ENCODE measurements around the gene CRYBB3. TPM values are rescaled to one million over a fixed set of nuclear protein-coding genes. Genes with fewer than 3 reads are reported as not detected.

CRYBB3 gene
- polyA plus RNA-seq (2012; ENCODE audit: insufficient read depth, insufficient read length), result not detected

GRCh38 chr22:25199731-25200520, at the start of gene CRYBB3:
TSS of gene CRYBB3 (plus strand) at chr22:25199858. CDS start at chr22:25201397, 1,539 bp downstream.
- no peak within 1 kb of the TSS for H3K4me3 ChIP-seq (ENCODE audit: low read length)
- DNase-seq (ENCODE audit: low read depth, low spot score), result no peak

GRCh38 chr22:25153961-25154666, 45.5 kb upstream of the CRYBB3 start:
- DNase-seq (ENCODE audit: low read depth, low spot score), result no peak
- H3K4me3 ChIP-seq (ENCODE audit: low read length), result no peak overlapping the region

GRCh38 chr22:25154667-25154999, 45.0 kb upstream of the CRYBB3 start:
- H3K4me3 ChIP-seq (ENCODE audit: low read length), result no peak overlapping the region
- DNase-seq (ENCODE audit: low read depth, low spot score), result no peak

GRCh38 chr22:25156736-25157135, 42.9 kb upstream of the CRYBB3 start:
- no peak for DNase-seq (ENCODE audit: low read depth, low spot score)
- H3K4me3 ChIP-seq (ENCODE audit: low read length), result no peak overlapping the region

- no peak overlapping the region for H3K4me3 ChIP-seq (ENCODE audit: low read length)
- DNase-seq (ENCODE audit: low read depth, low spot score), result no peak
These were observed 40.6 kb upstream of the CRYBB3 start for GRCh38 chr22:25159028-25159427.

GRCh38 chr22:25160120-25160996, 39.3 kb upstream of the CRYBB3 start:
- DNase-seq (ENCODE audit: low read depth, low spot score), result no peak
- H3K4me3 ChIP-seq (ENCODE audit: low read length), result no peak overlapping the region

- H3K4me3 ChIP-seq (ENCODE audit: low read length), result no peak overlapping the region
- DNase-seq (ENCODE audit: low read depth, low spot score), result no peak
These were observed 38.4 kb upstream of the CRYBB3 start for GRCh38 chr22:25161017-25161915.

DNA sequence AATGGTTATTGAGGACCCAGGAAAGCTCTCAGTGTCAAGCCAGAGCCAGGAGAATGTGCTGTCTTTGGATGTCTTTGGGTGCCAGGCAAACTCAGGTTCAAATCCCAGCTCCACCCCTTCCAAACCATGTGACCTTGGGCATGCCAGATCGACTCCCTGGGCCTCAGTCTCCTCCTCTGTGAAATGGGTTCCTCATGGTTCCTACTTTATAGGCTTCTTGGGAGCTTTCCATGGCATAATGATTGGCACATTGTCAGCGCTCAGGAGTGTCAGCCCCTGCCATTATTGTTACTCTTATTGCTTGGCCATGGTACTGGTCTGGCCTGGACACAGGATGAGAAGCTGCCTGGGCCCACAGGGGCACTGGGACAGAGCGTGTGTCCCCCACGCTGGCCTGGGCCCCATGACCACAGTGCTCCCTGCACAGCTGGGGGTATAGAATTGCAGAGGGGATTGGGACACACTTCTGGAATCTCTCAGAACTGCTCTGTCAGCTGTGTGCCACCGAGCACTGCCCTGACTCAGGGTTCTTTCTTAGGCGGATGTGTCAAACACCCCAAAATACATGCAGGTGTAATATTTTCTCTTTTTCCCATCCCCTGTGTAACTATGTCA, 37.6 kb upstream of the CRYBB3 start:
- no peak for DNase-seq (ENCODE audit: low read depth, low spot score)
- H3K4me3 ChIP-seq (ENCODE audit: low read length), result no peak overlapping the region

- H3K4me3 ChIP-seq (ENCODE audit: low read length), result no peak overlapping the region
- no peak for DNase-seq (ENCODE audit: low read depth, low spot score)
These were observed 37.1 kb upstream of the CRYBB3 start for GRCh38 chr22:25162561-25162960.

GRCh38 chr22:25165785-25166184, 33.9 kb upstream of the CRYBB3 start:
- DNase-seq (ENCODE audit: low read depth, low spot score), result no peak
- H3K4me3 ChIP-seq (ENCODE audit: low read length), result no peak overlapping the region

- no peak overlapping the region for H3K4me3 ChIP-seq (ENCODE audit: low read length)
- DNase-seq (ENCODE audit: low read depth, low spot score), result no peak
These were observed 33.2 kb upstream of the CRYBB3 start for GRCh38 chr22:25166266-25167040.

- no peak overlapping the region for H3K4me3 ChIP-seq (ENCODE audit: low read length)
- DNase-seq (ENCODE audit: low read depth, low spot score), result no peak
These were observed 32.6 kb upstream of the CRYBB3 start for GRCh38 chr22:25167082-25167481.

DNA sequence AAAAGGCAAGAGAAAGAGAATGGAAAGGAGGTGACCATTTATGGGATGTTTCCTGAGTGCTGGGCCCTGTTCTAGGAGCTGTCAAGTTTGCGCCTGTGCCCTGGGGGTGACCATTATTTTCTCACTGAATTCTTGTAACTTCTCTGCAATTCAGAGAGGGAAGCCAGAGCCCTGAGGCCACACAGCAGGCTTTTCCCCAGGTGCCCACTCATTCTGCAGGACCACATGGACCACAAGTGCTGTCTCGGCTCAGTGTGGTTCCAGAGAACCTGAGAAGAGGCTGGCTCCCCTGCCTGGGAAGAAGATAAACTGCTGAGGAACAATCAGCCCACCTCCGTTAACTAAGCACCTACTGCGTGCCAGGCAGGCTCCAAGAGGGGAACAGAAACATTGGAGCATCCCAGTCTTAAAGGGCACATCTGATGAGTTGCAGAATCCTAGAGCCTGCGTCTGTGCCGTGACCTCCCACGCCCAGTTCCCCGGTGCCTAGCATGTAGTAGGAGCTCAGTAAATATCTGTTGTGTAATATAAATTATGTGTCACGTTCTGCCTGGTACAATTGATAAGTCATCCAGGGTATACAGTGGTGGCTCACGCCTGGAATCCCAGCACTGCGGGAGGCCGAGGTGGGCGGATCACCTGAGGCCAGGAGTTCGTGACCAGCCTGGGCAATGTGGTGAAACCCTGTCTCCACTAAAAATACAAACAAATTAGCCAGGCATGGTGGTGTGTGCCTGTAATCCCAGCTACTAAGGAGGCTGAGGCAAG, 31.6 kb upstream of the CRYBB3 start:
- no peak overlapping the region for H3K4me3 ChIP-seq (ENCODE audit: low read length)
- DNase-seq (ENCODE audit: low read depth, low spot score), result no peak

DNA sequence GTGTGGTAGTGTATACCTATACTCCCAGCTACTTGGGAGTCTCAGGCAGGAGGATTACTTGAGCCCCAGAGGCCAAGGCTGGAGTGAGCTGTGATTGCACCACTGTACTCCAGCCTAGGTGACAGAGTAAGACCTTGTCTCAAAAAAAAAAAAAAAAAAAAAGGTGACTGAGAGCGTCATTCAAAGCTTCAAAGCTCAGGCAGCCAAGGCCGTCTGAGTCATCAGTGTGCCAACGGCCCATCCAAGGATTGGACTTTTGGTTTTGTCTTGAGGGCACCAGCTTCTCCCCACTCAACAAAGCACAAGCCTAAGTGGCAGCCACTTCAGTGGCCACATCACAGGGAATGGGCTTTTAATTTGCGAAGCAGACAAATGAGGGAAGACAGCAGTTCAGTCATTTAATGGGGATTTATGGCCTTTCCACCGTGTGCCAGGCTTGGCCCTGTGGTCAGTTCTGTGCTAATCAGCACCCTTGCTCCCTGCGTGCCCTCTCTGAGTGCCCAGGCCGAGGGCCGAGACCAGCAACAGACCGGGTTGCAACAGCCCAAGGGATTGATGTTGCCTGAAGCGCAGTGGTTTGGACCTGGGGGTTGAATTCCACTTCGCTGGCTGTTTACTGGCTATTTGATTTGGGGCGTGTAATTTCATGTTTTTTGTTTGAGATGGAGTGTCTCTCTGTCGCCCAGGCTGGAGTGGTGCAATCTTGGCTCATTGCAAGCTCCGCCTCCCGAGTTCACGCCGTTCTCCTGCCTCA, 30.2 kb upstream of the CRYBB3 start:
- DNase-seq (ENCODE audit: low read depth, low spot score), result no peak
- no peak overlapping the region for H3K4me3 ChIP-seq (ENCODE audit: low read length)

DNA sequence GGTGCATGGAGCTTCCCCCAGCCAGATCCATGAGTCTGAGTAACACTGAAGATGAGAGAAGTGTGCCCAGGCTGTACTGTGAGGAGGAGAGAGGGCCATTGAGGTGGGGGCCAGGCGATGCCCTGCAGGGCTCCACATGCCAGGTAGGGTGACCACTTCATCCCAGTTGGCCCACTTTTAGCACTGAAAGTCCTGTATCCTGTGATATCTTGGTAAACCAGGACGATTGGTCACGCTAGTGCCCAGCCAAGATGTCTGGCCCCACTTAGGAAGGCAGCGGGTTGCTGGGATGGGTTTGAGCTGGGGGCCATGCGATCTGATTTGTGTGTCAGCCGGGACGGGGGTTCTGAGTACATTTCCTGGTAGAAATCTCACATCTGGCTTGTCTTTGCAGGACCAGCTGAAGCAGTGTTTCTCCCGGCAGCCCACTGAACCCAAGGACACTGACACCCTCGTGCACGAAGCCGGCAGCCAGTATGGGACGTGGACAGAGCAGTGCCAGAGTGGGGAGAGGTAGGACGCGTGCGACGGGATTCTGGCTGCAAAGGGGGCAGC, 29.2 kb upstream of the CRYBB3 start:
- DNase-seq (ENCODE audit: low read depth, low spot score), result no peak
- H3K4me3 ChIP-seq (ENCODE audit: low read length), result no peak overlapping the region

GRCh38 chr22:25172153-25172552, 27.5 kb upstream of the CRYBB3 start:
- no peak for DNase-seq (ENCODE audit: low read depth, low spot score)
- no peak overlapping the region for H3K4me3 ChIP-seq (ENCODE audit: low read length)
